HFFc6 (cell line): ENCODE results near the gene FZD8. TPM values are rescaled to one million over a fixed set of nuclear protein-coding genes. Genes with fewer than 3 reads are reported as not detected.

Experiments used
- DNase-seq: peaks from one replicate; pipeline ENCODE4 v3.0.0-alpha.2; 2018
- H3K27ac Mint-ChIP-seq: 2 replicates; pipeline ENCODE4 v1.8.0; 2020; ENCODE audit warnings: mild to moderate bottlenecking, mixed read lengths
- H3K27me3 Mint-ChIP-seq: 2 replicates; pipeline ENCODE4 v1.8.0; 2021; ENCODE audit warnings: mild to moderate bottlenecking, moderate library complexity, mixed read lengths; ENCODE audit not compliant: insufficient read depth
- H3K36me3 Mint-ChIP-seq: 2 replicates; pipeline ENCODE4 v1.8.0; 2021; ENCODE audit warnings: low read depth, mixed read lengths
- H3K4me1 Mint-ChIP-seq: 2 replicates; pipeline ENCODE4 v1.8.0; 2020; ENCODE audit warnings: low read depth, mixed read lengths
- H3K4me3 Mint-ChIP-seq: 2 replicates; pipeline ENCODE4 v1.8.0; 2020; ENCODE audit warnings: mild to moderate bottlenecking, moderate library complexity, mixed read lengths
- H3K9me3 Mint-ChIP-seq: 2 replicates; pipeline ENCODE4 v1.8.0; 2020; ENCODE audit warnings: mild to moderate bottlenecking, mixed read lengths
- total RNA-seq, 6 experiments: library from RNA; stranded (reverse); fragmentation: NEBNext Ultra II Directional; extraction: Animal tissue kit (Norgen Biotek cat#: 25700); gene quantifications; 2 replicates in 1 of 6; 3 replicates in 5 of 6; pipeline ENCODE4 v1.2.3, GENCODE V29; 2021
- TF ChIP-seq, protein P1 (sequence below): fragments of 200-600 bp; sonication (generic); IDR thresholded peaks from 2 replicates; pipeline ENCODE4 v1.5.0; 2021; ENCODE audit warnings: antibody characterized with exemption, mild to moderate bottlenecking

Gene FZD8
- total RNA-seq, 6 experiments from 2014 or later = 0.24 to 1.2 (median 0.84) TPM

DNA sequence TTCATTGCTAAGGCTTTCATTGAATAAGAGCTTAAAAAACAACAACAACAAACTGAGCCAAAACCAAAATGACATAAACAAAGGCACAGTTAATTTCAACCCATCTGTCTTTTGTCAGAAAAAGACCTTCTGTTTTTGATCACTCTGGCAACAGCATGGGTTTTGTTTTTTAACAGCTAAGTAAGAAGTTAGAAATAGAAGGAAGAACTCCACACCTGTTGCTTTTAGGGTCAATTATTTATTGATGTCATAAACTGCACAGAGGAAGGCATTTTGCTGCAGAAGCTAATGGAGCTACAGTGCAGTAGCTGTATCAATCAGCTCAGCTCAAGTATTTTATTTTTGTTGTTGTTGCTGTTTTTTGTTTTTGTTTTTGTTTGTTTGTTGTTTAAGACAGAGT is 53.3 kb downstream of the FZD8 start:
- no peak for DNase-seq
- Mint-ChIP-seq H3K4me3 (no peak overlapping the region), H3K4me1 (no peaks in the 10 kb centered on the region), H3K27ac (no peak overlapping the region), H3K9me3 (no peaks in the 10 kb centered on the region), H3K27me3 (peaks cover 38% of the 10 kb centered on the region), H3K36me3 (no peaks in the 10 kb centered on the region; the same call in 1 of the 2 replicates)
- TF ChIP-seq, protein P1, sequence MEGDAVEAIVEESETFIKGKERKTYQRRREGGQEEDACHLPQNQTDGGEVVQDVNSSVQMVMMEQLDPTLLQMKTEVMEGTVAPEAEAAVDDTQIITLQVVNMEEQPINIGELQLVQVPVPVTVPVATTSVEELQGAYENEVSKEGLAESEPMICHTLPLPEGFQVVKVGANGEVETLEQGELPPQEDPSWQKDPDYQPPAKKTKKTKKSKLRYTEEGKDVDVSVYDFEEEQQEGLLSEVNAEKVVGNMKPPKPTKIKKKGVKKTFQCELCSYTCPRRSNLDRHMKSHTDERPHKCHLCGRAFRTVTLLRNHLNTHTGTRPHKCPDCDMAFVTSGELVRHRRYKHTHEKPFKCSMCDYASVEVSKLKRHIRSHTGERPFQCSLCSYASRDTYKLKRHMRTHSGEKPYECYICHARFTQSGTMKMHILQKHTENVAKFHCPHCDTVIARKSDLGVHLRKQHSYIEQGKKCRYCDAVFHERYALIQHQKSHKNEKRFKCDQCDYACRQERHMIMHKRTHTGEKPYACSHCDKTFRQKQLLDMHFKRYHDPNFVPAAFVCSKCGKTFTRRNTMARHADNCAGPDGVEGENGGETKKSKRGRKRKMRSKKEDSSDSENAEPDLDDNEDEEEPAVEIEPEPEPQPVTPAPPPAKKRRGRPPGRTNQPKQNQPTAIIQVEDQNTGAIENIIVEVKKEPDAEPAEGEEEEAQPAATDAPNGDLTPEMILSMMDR = no peak

Other genes starting within 250 kb of the FZD8 start
- not detected for gene GJD4, start 37.0 kb downstream of the FZD8 start, total RNA-seq